Sigmoid colon (tissue), 7 donors: ENCODE measurements around the gene NOX4. TPM values are rescaled to one million over a fixed set of nuclear protein-coding genes. Genes with fewer than 3 reads are reported as not detected.
A peak's percentile ranks its signal among the peaks of the same experiment; 100 is the strongest.

Experiments
- DNase-seq: peaks from one replicate; pipeline ENCODE4 v3.0.0-alpha.2; 2019
- H3K27ac ChIP-seq, 4 donors: fragments of 200-600 bp; sonication (generic); one replicate each; pipeline ENCODE4 v1.5.1; 2016 to 2019; ENCODE audit warnings: mild to moderate bottlenecking in 1 of 4
- H3K27me3 ChIP-seq, 3 donors: fragments of 200-600 bp; sonication (generic); one replicate each; pipeline ENCODE4 v1.5.1; 2019; ENCODE audit warnings: mild to moderate bottlenecking in 1 of 3
- H3K36me3 ChIP-seq, 4 donors: fragments of 200-600 bp; sonication (generic); one replicate each; pipeline ENCODE4 v1.5.1; 2016 to 2019
- H3K4me1 ChIP-seq, 4 donors: fragments of 200-600 bp; sonication (generic); one replicate each; pipeline ENCODE4 v1.5.1; 2017 to 2019
- H3K4me3 ChIP-seq, 4 donors: fragments of 200-600 bp; sonication (generic); one replicate each; pipeline ENCODE4 v1.5.1; 2017 to 2019; ENCODE audit warnings: mild to moderate bottlenecking in 2 of 4, moderate library complexity in 1 of 4
- H3K9me3 ChIP-seq, 4 donors: fragments of 200-600 bp in 3 of 4; sonication (generic) in 3 of 4; one replicate each; pipeline versions ENCODE4 v1.5.1 to v1.6.1; 2013 to 2019
- CTCF ChIP-seq, 4 experiments: fragments of 450-650 bp in 3 of 4; fragments of 200-600 bp in 1 of 4; IDR thresholded peaks; one replicate each; pipeline ENCODE4 v1.5.1; 2016 to 2019; ENCODE audit warnings: antibody characterized with exemption in 4 of 4, mild to moderate bottlenecking in 3 of 4, moderate library complexity in 2 of 4
- EP300 ChIP-seq, 4 donors: sonication (generic); formaldehyde crosslinking; IDR thresholded peaks; one replicate each; pipeline ENCODE4 v1.6.1; 2017; ENCODE audit warnings: antibody characterized with exemption in 4 of 4
- POLR2A ChIP-seq, 2 donors: fragments of 450-650 bp; IDR thresholded peaks; one replicate each; pipeline ENCODE4 v1.6.1; 2016; ENCODE audit warnings: antibody characterized with exemption in 2 of 2, mild to moderate bottlenecking in 2 of 2, moderate library complexity in 2 of 2
- POLR2AphosphoS5 ChIP-seq, 4 donors: sonication (generic); formaldehyde crosslinking; IDR thresholded peaks; one replicate each; pipeline ENCODE4 v1.6.1; 2017; ENCODE audit warnings: antibody characterized with exemption in 4 of 4
- WGBS, 2 donors: extraction: QIAGEN DNeasy Blood & Tissue Kit; methylation state at CpG; one replicate each; pipeline ENCODE4 v1.1.7; 2013; 5-methylcytosine and 5-hydroxymethylcytosine counted together
- intact Hi-C: fragments of 100-400 bp; cut with DNase I; formaldehyde crosslinking; loops from one replicate; pipeline ENCODE4 v1.15.1; 2023
- polyA plus RNA-seq, 3 donors: library from polyadenylated mRNA; stranded (reverse); fragments of 200-250 nt; gene quantifications; one replicate each; pipeline ENCODE4 v1.2.3, GENCODE V29; 2013
- total RNA-seq, 4 donors: library from RNA; depleted of rRNA; stranded (reverse); fragments of >200 nt; gene quantifications; one replicate each; pipeline ENCODE4 v1.1.0, GENCODE V29; 2016
- donor health status: healthy with polysubstance abuse.
- donor health status: Bipolar disorder and iron deficiency.
- donor health status: healthy.

The NOX4 gene
- total and polyA plus RNA-seq, 7 donors: under 0.01 to 36.3 (median 10.9) TPM; not detected in 1

DNA sequence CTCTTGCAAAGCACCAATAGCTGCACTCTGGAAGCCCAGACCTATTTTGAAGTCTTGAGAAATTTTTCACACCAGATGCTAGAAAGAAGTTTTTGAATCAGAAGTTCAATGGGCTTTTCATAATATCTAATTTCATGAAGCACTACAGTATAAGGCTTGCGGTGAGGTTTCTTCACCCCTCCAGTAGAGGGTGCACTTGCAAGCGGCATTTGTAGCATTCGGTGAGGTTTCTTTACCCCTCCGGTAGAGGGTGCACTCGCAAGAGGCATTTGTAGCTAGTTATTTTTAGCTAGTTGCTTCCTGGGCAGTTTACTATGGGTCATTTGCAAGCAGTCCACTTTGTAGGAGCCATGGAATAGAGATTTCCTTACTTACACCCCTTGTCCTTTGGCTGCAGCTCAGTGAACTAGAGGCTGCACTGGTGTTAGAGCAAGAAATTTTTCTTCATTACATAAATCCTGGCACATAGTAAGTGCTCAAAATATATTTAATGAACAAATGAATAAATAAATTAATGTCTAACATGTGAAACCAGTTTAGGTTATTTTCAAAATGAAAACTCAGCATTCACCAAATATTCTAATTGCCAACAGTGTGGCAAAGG is 7.8 kb upstream of the NOX4 start:
- WGBS, 2 donors: 78 to 85% methylated on average over 5 of the region's 5 CpGs

DNA sequence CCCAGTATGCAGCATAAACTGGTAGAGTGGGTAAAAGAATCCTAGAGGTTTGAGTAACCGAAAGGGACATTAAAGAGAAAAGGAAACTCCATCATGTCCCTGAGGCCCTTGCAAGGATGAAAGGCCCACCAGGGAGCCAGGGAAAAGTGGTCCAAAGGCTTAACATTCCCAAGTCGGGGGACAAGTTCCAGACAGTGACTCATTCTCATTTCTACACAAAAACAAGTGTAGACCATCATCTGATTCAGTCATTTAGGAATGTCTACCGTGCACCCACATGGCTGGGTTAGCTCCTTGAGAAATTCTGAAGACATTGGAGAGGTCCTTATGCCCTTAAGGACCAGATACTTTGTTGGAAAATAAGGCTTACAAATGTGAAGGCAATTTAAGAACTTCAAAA is 4.8 kb upstream of the NOX4 start:
- WGBS, 2 donors: 67 to 82% methylated on average over 3 of the region's 3 CpGs
- H3K27me3 ChIP-seq: no peaks in the 10 kb centered on the region
- peak; percentile 70 for DNase-seq
- no peaks in the 10 kb centered on the region for H3K9me3 ChIP-seq
- TF ChIP-seq POLR2AphosphoS5 (IDR thresholded peaks at IDR 0.05): no peak
- TF ChIP-seq POLR2A (IDR thresholded peaks at IDR 0.05): no peak
- no peak for TF ChIP-seq EP300 (IDR thresholded peaks at IDR 0.05)
- H3K4me1 ChIP-seq: peaks cover 0 to 8% (median 0%) of the 10 kb centered on the region in 4 donors
- intact Hi-C loops: no loop called here
- no peak overlapping the region for H3K27ac ChIP-seq
- no peak overlapping the region for H3K4me3 ChIP-seq
- H3K36me3 ChIP-seq: no peaks in the 10 kb centered on the region

More for the DNA sequence above, 7.8 kb upstream of the NOX4 start:
- Histone ChIP-seq H3K9me3 (no peaks in the 10 kb centered on the region), H3K4me3 (no peak overlapping the region), H3K27me3 (no peaks in the 10 kb centered on the region), H3K4me1 (no peaks in the 10 kb centered on the region), H3K36me3 (no peaks in the 10 kb centered on the region), H3K27ac (no peak overlapping the region)
- TF ChIP-seq CTCF (IDR thresholded peaks at IDR 0.05): no peak
- no peak for TF ChIP-seq EP300 (IDR thresholded peaks at IDR 0.05)
- TF ChIP-seq POLR2A (IDR thresholded peaks at IDR 0.05): no peak
- TF ChIP-seq POLR2AphosphoS5 (IDR thresholded peaks at IDR 0.05): no peak
- DNase-seq: no peak
- intact Hi-C loops: no loop called here

DNA sequence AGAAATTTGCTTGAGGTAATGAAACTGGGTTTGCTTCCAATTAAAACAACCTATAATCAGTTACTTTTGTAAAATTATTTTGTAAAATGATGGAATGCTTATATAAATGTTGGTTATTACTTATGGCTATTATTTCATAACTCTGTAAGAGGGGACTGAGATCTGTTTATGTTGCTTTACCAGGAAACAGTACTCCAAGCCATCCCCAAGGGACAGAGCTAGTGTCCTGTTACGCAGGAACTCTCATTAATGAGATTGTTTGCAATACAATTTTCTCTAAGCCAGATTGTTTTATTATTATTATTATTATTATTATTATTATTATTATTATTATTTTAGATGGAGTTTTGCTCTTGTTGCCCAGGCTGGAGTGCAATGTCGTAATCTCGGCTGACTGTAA is 2.3 kb upstream of the NOX4 start:
- H3K27me3 ChIP-seq: no peaks in the 10 kb centered on the region

DNA sequence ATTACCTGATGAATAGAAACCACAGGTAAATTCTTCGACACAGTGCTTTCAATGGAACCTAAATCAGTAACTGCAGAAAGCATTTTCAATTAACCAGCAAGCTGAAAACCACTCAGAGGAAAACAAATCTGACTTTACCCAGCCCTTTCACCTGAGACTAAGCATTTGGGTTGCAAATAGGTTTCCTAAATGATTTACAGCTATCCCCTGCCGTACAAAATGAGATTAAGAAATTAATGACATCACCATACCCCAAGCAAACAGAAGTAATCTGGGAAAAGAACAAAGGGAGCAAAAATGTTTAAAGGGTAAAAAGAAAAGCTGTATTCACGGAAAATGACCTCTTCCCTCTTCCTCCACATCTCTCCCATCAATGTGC is 584 bp downstream of the NOX4 start:
- no peaks in the 10 kb centered on the region for H3K9me3 ChIP-seq
- TF ChIP-seq CTCF (IDR thresholded peaks at IDR 0.05): no peak
- TF ChIP-seq POLR2A (IDR thresholded peaks at IDR 0.05): no peak
- TF ChIP-seq EP300 (IDR thresholded peaks at IDR 0.05): no peak
- no peak for TF ChIP-seq POLR2AphosphoS5 (IDR thresholded peaks at IDR 0.05)
- WGBS, 2 donors: 37 to 40% methylated on average over 3 of the region's 3 CpGs
- H3K36me3 ChIP-seq: no peaks in the 10 kb centered on the region
- intact Hi-C loops: no loop called here
- H3K27ac ChIP-seq: peak overlapping the region in 1 of 4 donors; percentile 54
- no peaks in the 10 kb centered on the region for H3K27me3 ChIP-seq
- peaks cover 0 to 12% (median 2%) of the 10 kb centered on the region in 4 donors for H3K4me1 ChIP-seq
- H3K4me3 ChIP-seq: peak overlapping the region; percentile 32 to 59 (median 48)
- no peak for DNase-seq

More for the DNA sequence above, 2.3 kb upstream of the NOX4 start:
- peaks cover 0 to 12% (median 2%) of the 10 kb centered on the region in 4 donors for H3K4me1 ChIP-seq
- H3K4me3 ChIP-seq: no peak overlapping the region
- H3K36me3 ChIP-seq: no peaks in the 10 kb centered on the region
- no peak overlapping the region for H3K27ac ChIP-seq
- intact Hi-C loops: no loop called here
- TF ChIP-seq POLR2A (IDR thresholded peaks at IDR 0.05) (no peak), CTCF (IDR thresholded peaks at IDR 0.05) (no peak), EP300 (IDR thresholded peaks at IDR 0.05) (no peak), POLR2AphosphoS5 (IDR thresholded peaks at IDR 0.05) (no peak)
- H3K9me3 ChIP-seq: no peaks in the 10 kb centered on the region
- WGBS, 2 donors: 94 to 95% methylated on average over 3 of the region's 3 CpGs
- DNase-seq: no peak

GRCh38 chr11:89489930-89490329 is 1.2 kb downstream of the NOX4 start:
- WGBS, 2 donors: 22 to 59% methylated on average over 1 of the region's 1 CpG
- Histone ChIP-seq H3K9me3 (no peaks in the 10 kb centered on the region), H3K4me3 (no peak overlapping the region), H3K27ac (no peak overlapping the region), H3K4me1 (peaks cover 0 to 12% (median 2%) of the 10 kb centered on the region in 4 donors), H3K27me3 (no peaks in the 10 kb centered on the region), H3K36me3 (no peaks in the 10 kb centered on the region)
- DNase-seq: no peak
- intact Hi-C loops: no loop called here
- TF ChIP-seq EP300 (IDR thresholded peaks at IDR 0.05): no peak
- TF ChIP-seq CTCF (IDR thresholded peaks at IDR 0.05): no peak
- no peak for TF ChIP-seq POLR2A (IDR thresholded peaks at IDR 0.05)
- TF ChIP-seq POLR2AphosphoS5 (IDR thresholded peaks at IDR 0.05): no peak
